ENCODE measurements around the gene SBK3.

DNA sequence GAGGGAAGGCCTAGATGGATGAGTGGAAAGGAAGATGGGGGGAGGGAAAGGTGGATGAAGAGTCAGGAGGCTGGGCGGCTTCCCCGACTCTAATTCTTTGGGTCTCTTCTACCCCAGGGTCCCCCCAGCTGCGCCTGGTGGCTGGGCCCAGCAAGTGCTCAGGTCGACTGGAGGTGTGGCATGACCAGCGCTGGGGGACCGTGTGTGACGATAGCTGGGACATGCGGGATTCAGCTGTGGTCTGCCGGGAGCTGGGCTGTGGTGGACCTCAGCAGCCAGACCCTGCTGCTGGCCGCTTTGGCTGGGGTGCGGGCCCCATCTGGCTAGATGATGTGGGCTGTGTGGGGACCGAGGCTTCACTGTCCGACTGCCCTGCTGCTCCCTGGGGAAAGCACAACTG, 47.6 kb downstream of the SBK3 start:
- no peak for TF ChIP-seq POLR2A (IDR thresholded peaks at IDR 0.05; ENCODE audit: extremely low read depth, insufficient read length)
- TF ChIP-seq, protein P1, sequence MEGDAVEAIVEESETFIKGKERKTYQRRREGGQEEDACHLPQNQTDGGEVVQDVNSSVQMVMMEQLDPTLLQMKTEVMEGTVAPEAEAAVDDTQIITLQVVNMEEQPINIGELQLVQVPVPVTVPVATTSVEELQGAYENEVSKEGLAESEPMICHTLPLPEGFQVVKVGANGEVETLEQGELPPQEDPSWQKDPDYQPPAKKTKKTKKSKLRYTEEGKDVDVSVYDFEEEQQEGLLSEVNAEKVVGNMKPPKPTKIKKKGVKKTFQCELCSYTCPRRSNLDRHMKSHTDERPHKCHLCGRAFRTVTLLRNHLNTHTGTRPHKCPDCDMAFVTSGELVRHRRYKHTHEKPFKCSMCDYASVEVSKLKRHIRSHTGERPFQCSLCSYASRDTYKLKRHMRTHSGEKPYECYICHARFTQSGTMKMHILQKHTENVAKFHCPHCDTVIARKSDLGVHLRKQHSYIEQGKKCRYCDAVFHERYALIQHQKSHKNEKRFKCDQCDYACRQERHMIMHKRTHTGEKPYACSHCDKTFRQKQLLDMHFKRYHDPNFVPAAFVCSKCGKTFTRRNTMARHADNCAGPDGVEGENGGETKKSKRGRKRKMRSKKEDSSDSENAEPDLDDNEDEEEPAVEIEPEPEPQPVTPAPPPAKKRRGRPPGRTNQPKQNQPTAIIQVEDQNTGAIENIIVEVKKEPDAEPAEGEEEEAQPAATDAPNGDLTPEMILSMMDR (IDR thresholded peaks at IDR 0.05; ENCODE audit: low read depth, low read length), result no peak
